Ascending aorta (tissue), 2 donors: ENCODE data around the gene RCC1. TPM values are rescaled to one million over a fixed set of nuclear protein-coding genes. Genes with fewer than 3 reads are reported as not detected.
"Not testable (repeated sequence)": the region's sequence is repeated elsewhere in the genome, so short reads cannot be mapped to it uniquely, and the experiment has no call there.

Source experiments
- DNase-seq, 2 donors: peaks; one replicate each; pipeline ENCODE4 v3.0.0-alpha.2; 2019; ENCODE audit warnings: low spot score in 2 of 2
- H3K27ac ChIP-seq, 2 donors: fragments of 200-600 bp; sonication (generic); one replicate each; pipeline ENCODE4 v1.5.1; 2016 to 2017; ENCODE audit warnings: mild to moderate bottlenecking in 1 of 2
- H3K27me3 ChIP-seq: fragments of 200-600 bp; sonication (generic); one replicate; pipeline ENCODE4 v1.5.1; 2017
- H3K36me3 ChIP-seq, 2 donors: fragments of 200-600 bp; sonication (generic); one replicate each; pipeline ENCODE4 v1.5.1; 2016
- H3K4me1 ChIP-seq, 2 donors: fragments of 200-600 bp; sonication (generic); one replicate each; pipeline ENCODE4 v1.5.1; 2016 to 2017; ENCODE audit warnings: mild to moderate bottlenecking in 1 of 2
- H3K4me3 ChIP-seq, 2 donors: fragments of 200-600 bp; sonication (generic); one replicate each; pipeline ENCODE4 v1.5.1; 2016 to 2017; ENCODE audit warnings: mild to moderate bottlenecking in 1 of 2
- H3K9me3 ChIP-seq, 2 donors: fragments of 200-600 bp; sonication (generic); one replicate each; pipeline ENCODE4 v1.5.1; 2016
- intact Hi-C: fragments of 100-400 bp; cut with DNase I; formaldehyde crosslinking; loops from one replicate; pipeline ENCODE4 v1.15.1; 2023
- total RNA-seq: library from RNA; depleted of rRNA; stranded (reverse); fragments of >200 nt; gene quantifications from one replicate; pipeline ENCODE4 v1.1.0, GENCODE V29; 2016
- TF ChIP-seq, protein P1 (sequence below), 3 experiments: fragments of 200-600 bp in 2 of 3; fragments of 450-650 bp in 1 of 3; sonication (generic) in 2 of 3; IDR thresholded peaks; one replicate each; pipeline ENCODE4 v1.5.1; 2016 to 2019; ENCODE audit warnings: antibody characterized with exemption in 3 of 3, mild to moderate bottlenecking in 1 of 3, moderate library complexity in 1 of 3

Gene RCC1
- total RNA-seq, 1 donor from 2014 or later = 70.5 TPM

DNA sequence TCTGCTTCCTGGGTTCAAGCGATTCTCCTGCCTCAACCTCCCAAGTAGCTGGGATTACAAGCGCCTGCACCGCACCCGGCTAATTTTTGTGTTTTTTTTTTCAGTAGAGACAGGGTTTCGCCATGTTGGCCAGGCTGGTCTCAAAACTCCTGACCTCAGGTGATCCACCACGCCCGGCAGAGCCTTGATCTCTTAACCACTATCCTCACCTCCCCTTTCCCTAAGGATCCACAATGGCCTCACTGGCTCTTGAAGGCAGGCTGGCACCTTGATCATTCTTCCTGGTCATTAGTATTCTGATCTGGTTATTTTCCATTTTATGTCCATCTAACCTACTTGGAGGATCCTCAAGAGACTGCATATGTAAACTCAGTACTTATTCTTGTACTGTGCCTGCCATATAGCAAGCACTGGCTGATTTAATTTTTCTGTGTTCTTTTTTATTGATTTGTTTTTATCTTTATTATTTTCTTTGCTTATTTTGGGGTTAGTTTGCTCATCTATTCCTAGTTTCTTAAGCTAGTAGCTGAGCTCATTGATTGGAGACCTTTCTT lies 6.3 kb downstream of the RCC1 start:
- no peaks in the 10 kb centered on the region for H3K27me3 ChIP-seq
- intact Hi-C loops = no loop called here
- DNase-seq = no peak
- H3K27ac ChIP-seq = no peak overlapping the region
- H3K9me3 ChIP-seq = no peaks in the 10 kb centered on the region
- TF ChIP-seq, protein P1, sequence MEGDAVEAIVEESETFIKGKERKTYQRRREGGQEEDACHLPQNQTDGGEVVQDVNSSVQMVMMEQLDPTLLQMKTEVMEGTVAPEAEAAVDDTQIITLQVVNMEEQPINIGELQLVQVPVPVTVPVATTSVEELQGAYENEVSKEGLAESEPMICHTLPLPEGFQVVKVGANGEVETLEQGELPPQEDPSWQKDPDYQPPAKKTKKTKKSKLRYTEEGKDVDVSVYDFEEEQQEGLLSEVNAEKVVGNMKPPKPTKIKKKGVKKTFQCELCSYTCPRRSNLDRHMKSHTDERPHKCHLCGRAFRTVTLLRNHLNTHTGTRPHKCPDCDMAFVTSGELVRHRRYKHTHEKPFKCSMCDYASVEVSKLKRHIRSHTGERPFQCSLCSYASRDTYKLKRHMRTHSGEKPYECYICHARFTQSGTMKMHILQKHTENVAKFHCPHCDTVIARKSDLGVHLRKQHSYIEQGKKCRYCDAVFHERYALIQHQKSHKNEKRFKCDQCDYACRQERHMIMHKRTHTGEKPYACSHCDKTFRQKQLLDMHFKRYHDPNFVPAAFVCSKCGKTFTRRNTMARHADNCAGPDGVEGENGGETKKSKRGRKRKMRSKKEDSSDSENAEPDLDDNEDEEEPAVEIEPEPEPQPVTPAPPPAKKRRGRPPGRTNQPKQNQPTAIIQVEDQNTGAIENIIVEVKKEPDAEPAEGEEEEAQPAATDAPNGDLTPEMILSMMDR (IDR thresholded peaks at IDR 0.05) = no peak
- peaks cover 59 to 72% of the 10 kb centered on the region in 2 donors for H3K36me3 ChIP-seq
- H3K4me1 ChIP-seq = peaks cover 16 to 30% of the 10 kb centered on the region in 2 donors
- no peak overlapping the region for H3K4me3 ChIP-seq

DNA sequence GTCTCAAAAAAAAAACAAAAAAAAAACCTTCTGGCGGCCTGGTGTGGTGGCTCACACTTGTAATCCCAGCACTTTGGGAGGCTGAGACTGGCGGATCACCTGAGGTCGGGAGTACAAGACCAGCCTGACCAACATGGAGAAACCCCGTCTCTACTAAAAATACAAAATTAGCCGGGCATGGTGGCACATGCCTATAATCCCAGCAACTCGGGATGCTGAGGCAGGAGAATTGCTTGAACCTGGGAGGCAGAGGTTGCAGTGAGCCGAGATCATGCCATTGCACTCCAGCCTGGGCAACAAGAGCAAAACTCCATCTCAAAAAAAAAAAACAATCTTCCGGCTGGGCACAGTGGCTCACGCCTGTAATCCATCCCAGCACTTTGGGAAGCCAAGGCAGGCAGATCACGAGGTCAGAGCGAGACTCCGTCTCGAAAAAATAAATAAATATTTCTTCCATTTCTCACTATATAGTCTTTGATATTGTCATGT lies 8.6 kb downstream of the RCC1 start:
- Histone ChIP-seq H3K4me1 (peaks cover 11 to 19% of the 10 kb centered on the region in 2 donors), H3K36me3 (peaks cover 44 to 52% of the 10 kb centered on the region in 2 donors)
- DNase-seq, H3K9me3 ChIP-seq, H3K27me3 ChIP-seq, intact Hi-C loops, H3K4me3 ChIP-seq, H3K27ac ChIP-seq: not testable (repeated sequence)

DNA sequence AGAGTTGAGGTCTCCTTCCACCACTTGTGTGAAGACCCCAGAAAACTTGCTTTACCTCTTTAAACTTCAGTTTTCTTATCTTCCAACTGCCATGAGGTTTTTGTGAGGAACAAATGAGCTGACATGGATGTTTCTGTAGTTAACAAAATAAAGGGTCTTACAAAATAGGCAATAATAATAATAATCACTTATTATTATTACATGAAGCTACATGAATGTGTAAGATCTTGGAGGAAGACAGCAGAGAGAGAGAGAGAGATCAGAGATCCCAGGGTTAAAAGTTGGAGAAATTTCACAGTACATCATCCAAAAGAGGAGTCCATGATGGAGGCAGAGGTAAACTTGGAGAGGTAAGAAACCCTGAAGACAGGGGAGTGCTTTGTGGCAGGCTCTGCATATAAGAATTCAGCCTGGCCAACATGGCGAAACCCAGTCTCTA lies 10.7 kb downstream of the RCC1 start:
- no peak overlapping the region for H3K27ac ChIP-seq
- no peak overlapping the region for H3K4me3 ChIP-seq
- DNase-seq = no peak
- H3K9me3 ChIP-seq = no peaks in the 10 kb centered on the region
- peaks cover 26 to 32% of the 10 kb centered on the region in 2 donors for H3K36me3 ChIP-seq
- H3K27me3 ChIP-seq = no peaks in the 10 kb centered on the region
- H3K4me1 ChIP-seq = peaks cover 9 to 13% of the 10 kb centered on the region in 2 donors
- intact Hi-C loops = loop anchor here (5.0 kb wide), 1 partner anchor 221 kb away; the partner anchor contains the start of gene YTHDF2
- TF ChIP-seq, protein P1 (IDR thresholded peaks at IDR 0.05) = no peak

DNA sequence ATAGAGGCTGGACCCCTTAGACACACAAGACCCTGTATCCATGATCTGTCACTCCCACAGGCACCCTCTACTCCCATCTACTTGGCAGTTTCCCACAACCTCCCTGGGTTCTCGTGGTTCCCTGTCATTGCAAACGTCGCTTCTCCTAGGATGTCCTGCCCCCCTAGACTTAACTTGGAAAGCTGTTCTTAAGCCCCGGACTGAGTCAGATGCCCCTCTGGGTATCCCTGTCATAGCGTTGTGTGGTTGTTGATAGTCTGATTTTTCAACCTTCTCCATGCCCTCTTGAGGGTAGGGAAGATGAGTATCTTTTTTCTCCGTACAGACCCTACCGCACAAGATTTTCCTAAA lies 11.8 kb downstream of the RCC1 start:
- Histone ChIP-seq H3K9me3 (no peaks in the 10 kb centered on the region), H3K36me3 (peaks cover 19 to 24% of the 10 kb centered on the region in 2 donors), H3K27me3 (no peaks in the 10 kb centered on the region), H3K4me3 (peak overlapping the region; percentile 69 to 97), H3K27ac (peak overlapping the region; percentile 43 to 87), H3K4me1 (peaks cover 9 to 13% of the 10 kb centered on the region in 2 donors)
- DNase-seq = no peak
- intact Hi-C loops = loop anchor here (5.0 kb wide), 1 partner anchor 220 kb away; the partner anchor contains the start of gene YTHDF2
- TF ChIP-seq, protein P1 (IDR thresholded peaks at IDR 0.05) = no peak

DNA sequence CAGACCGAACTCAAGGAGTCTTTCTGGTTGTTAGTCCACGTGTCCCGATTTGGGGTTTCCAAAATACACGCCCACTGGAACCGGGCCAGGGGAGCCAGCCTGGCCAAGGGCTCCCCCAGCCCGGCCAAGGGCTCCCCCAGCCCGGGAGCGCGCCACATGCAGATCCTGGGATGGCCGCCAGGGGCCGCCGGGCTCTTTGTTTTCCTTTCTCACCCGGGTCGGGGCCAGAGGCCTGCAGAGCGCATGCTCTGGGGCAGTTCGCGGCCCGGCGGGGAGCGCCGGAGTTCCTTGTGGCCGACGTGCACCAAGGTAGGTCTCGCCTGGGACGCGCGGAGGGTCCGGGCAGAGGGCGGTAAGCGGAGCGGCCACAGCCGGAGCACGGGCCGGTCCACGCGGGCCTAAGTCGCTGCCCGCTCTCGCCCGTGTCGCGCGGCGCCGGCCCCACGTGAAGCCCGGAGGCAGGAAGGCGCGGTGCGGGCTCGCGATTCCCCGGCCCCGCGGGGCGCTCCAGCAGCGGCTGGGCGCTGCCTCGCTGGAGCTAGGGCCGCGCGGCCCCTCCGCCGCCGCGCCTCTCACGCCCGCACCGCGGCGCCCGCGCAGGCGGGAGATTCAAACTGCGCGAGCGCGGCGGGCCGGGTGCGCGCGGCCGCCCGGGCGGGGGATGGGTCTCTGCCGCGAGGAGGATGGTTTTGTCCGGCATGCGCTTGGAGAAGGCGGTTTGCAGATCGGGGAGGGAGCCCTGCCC lies 12.3 kb downstream of the RCC1 start:
- peak overlapping the region; percentile 43 to 87 for H3K27ac ChIP-seq
- H3K4me3 ChIP-seq = peak overlapping the region; percentile 69 to 97
- H3K9me3 ChIP-seq = no peaks in the 10 kb centered on the region
- peaks cover 9 to 13% of the 10 kb centered on the region in 2 donors for H3K4me1 ChIP-seq
- TF ChIP-seq, protein P1 (IDR thresholded peaks at IDR 0.05) = peak; percentile 97 to 100 (median 99)
- peak; percentile 50 to 93 for DNase-seq
- intact Hi-C loops = loop anchor here (1.0 to 5.0 kb wide), 6 partner anchors 35 to 359 kb away; partner anchors contain the start of genes TAF12, TRNAU1AP and YTHDF2
- H3K27me3 ChIP-seq = no peaks in the 10 kb centered on the region
- H3K36me3 ChIP-seq = peaks cover 16 to 23% of the 10 kb centered on the region in 2 donors
